Ishikawa (cell line): Measurements from ENCODE around the gene VSIG8.

Source experiments
- CEBPB ChIP-seq: IDR thresholded peaks from 2 replicates; pipeline ENCODE4 v1.6.1; 2012
- CREB1 ChIP-seq: IDR thresholded peaks from 2 replicates; pipeline ENCODE4 v1.6.1; 2012; ENCODE audit warnings: low read depth
- EGR1 ChIP-seq: IDR thresholded peaks from 2 replicates; pipeline ENCODE4 v1.6.1; 2012
- TAF1 ChIP-seq: IDR thresholded peaks from 2 replicates; pipeline ENCODE4 v1.6.1; 2012; ENCODE audit warnings: low read depth, mild to moderate bottlenecking
- YY1 ChIP-seq: IDR thresholded peaks from 2 replicates; pipeline ENCODE4 v1.6.1; 2012; ENCODE audit warnings: low read depth
- ZBTB7A ChIP-seq: IDR thresholded peaks from 2 replicates; pipeline ENCODE4 v1.6.1; 2012; ENCODE audit warnings: low read depth
- TF ChIP-seq, protein P1 (sequence below): IDR thresholded peaks from 2 replicates; pipeline ENCODE4 v1.6.1; 2012

DNA sequence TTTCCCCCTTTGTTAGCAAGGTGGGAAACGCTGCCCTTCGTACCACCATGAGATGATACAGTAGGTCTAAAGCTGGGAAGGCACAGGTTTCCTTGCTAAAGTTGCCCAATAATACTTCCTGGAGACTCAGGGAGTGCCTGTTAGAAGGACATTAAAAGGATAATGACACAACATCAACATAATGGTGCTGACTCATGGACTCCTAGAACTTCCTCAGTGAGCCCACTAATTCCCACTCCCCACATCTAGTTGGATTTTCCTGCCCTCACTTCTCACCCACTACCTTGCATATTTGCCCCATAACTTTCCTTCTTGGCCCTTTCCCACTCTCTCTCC is 20.0 kb upstream of the VSIG8 start:
- TF ChIP-seq ZBTB7A (no peak), TAF1 (no peak), YY1 (no peak), CEBPB (no peak), EGR1 (no peak), CREB1 (no peak)
- TF ChIP-seq, protein P1, sequence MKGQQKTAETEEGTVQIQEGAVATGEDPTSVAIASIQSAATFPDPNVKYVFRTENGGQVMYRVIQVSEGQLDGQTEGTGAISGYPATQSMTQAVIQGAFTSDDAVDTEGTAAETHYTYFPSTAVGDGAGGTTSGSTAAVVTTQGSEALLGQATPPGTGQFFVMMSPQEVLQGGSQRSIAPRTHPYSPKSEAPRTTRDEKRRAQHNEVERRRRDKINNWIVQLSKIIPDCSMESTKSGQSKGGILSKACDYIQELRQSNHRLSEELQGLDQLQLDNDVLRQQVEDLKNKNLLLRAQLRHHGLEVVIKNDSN = no peak
